K562 (cell line): ENCODE measurements around the gene SLC16A5. TPM values are rescaled to one million over a fixed set of nuclear protein-coding genes. Genes with fewer than 3 reads are reported as not detected.
A peak's percentile ranks its signal among the peaks of the same experiment; 100 is the strongest.

Experiments
- CBFB ChIP-seq: sonication (generic); formaldehyde crosslinking; IDR thresholded peaks from 2 replicates; pipeline ENCODE4 v1.4.0; 2020; ENCODE audit warnings: mild to moderate bottlenecking, missing genetic modification reagents
- CXXC5 ChIP-seq: fragments of 250-450 bp; sonication (Bioruptor Pico); IDR thresholded peaks from 2 replicates; pipeline ENCODE4 v1.8.0; 2022; ENCODE audit warnings: inconsistent platforms, mild to moderate bottlenecking, moderate library complexity
- EGR1 ChIP-seq: fragments of 450-650 bp; conservative IDR thresholded peaks from 2 replicates; pipeline ENCODE4 v1.6.1; 2017; ENCODE audit warnings: mild to moderate bottlenecking
- EHMT2 ChIP-seq: fragments of 450-650 bp; IDR thresholded peaks from 2 replicates; pipeline ENCODE4 v1.6.1; 2018; ENCODE audit warnings: antibody characterized with exemption
- EP300 ChIP-seq: IDR thresholded peaks from 2 replicates; pipeline ENCODE4 v1.6.1; 2012; ENCODE audit warnings: low read length, improper control_type of control experiment
- GABPA ChIP-seq: fragments of 200-800 bp; sonication (Bioruptor generic); conservative IDR thresholded peaks from 2 replicates; pipeline ENCODE4 v1.6.1; 2016; ENCODE audit warnings: low read depth, missing genetic modification characterization, missing compliant biosample characterization
- NUFIP1 ChIP-seq: fragments of 450-650 bp; IDR thresholded peaks from 2 replicates; pipeline ENCODE4 v1.6.1; 2018; ENCODE audit not compliant: partially characterized antibody
- POLR2AphosphoS5 ChIP-seq: IDR thresholded peaks from 2 replicates; pipeline ENCODE4 v1.6.1; 2011; ENCODE audit warnings: mild to moderate bottlenecking, low read depth, low read length, moderate library complexity; ENCODE audit not compliant: control insufficient read depth, insufficient read depth
- RFX1 ChIP-seq: fragments of 450-650 bp; IDR thresholded peaks from 2 replicates; pipeline ENCODE4 v1.6.1; 2016; ENCODE audit warnings: mild to moderate bottlenecking, moderate library complexity
- STAT5B ChIP-seq: fragments of 250-450 bp; sonication (Bioruptor Pico); IDR thresholded peaks from 2 replicates; pipeline ENCODE4 v1.8.0; 2021; ENCODE audit warnings: mild to moderate bottlenecking, inconsistent platforms
- ZBTB17 ChIP-seq: fragments of 450-650 bp; formaldehyde crosslinking; IDR thresholded peaks from 2 replicates; pipeline ENCODE4 v1.4.0; 2020; ENCODE audit warnings: mild to moderate bottlenecking
- ZNF23 ChIP-seq: fragments of 250-450 bp; sonication (Bioruptor Pico); IDR thresholded peaks from 2 replicates; pipeline ENCODE4 v1.4.0; 2020; ENCODE audit warnings: mild to moderate bottlenecking
- ZNF766 ChIP-seq: fragments of 200-800 bp; sonication (Bioruptor generic); conservative IDR thresholded peaks from 2 replicates; pipeline ENCODE4 v1.6.1; 2016; ENCODE audit warnings: missing genetic modification characterization, missing compliant biosample characterization
- polyA plus RNA-seq, 8 experiments: library from polyadenylated mRNA; depleted of rRNA in 4 of 8; stranded (reverse) in 5 of 8; unstranded in 3 of 8; fragments of >200 nt; fragmentation: Nextera tagmentation in 2 of 8; fragmentation: Illumina TruSeq in 1 of 8; extraction: Ambion mirVana in 2 of 8; extraction: Trizol in 1 of 8; gene quantifications; 2 replicates each; pipeline versions ENCODE4 v1.2.1 to v1.2.3, GENCODE V29; 2011 to 2014; ENCODE audit warnings: inconsistent platforms in 1 of 8, missing spikeins in 1 of 8
- total RNA-seq, 7 experiments: library from RNA; depleted of rRNA in 6 of 7; stranded (reverse); fragments of >200 nt in 6 of 7; fragmentation: Illumina TruSeq in 2 of 7; extraction: Trizol in 2 of 7; gene quantifications; 2 replicates each; pipeline versions ENCODE4 v1.2.1 to v1.2.3, GENCODE V29; 2011 to 2021; ENCODE audit warnings: low replicate concordance in 1 of 7
- TF ChIP-seq, protein P1 (sequence below), 2 experiments: fragments of 450-650 bp in 1 of 2; sonication (generic) in 1 of 2; formaldehyde crosslinking in 1 of 2; IDR thresholded peaks in 1 of 2; conservative IDR thresholded peaks in 1 of 2; 2 replicates each; pipeline versions ENCODE4 v1.6.1 to v1.8.1; 2016 to 2023; ENCODE audit warnings: mild to moderate bottlenecking in 2 of 2, moderate library complexity in 2 of 2, inconsistent platforms in 1 of 2, missing genetic modification reagents in 1 of 2
- TF ChIP-seq, protein P2 (sequence below): fragments of 250-450 bp; sonication (Bioruptor Pico); IDR thresholded peaks from 2 replicates; pipeline ENCODE4 v1.4.0; 2020; ENCODE audit warnings: mild to moderate bottlenecking, moderate library complexity
- TF ChIP-seq, protein P3 (sequence below): fragments of 450-650 bp; conservative IDR thresholded peaks from 2 replicates; pipeline ENCODE4 v1.6.1; 2016; ENCODE audit warnings: missing genetic modification characterization, low read depth, mild to moderate bottlenecking, control low read depth, missing compliant biosample characterization
- TF ChIP-seq, protein P4 (sequence below), 3 experiments: fragments of 200-800 bp in 1 of 3; sonication (Bioruptor generic) in 1 of 3; sonication (generic) in 1 of 3; formaldehyde crosslinking in 1 of 3; IDR thresholded peaks; 2 replicates each; pipeline versions ENCODE4 v1.6.1 to v1.8.0; 2016 to 2022; ENCODE audit warnings: mild to moderate bottlenecking in 2 of 3, missing compliant biosample characterization in 2 of 3, missing genetic modification characterization in 2 of 3, missing genetic modification reagents in 1 of 3
- TF ChIP-seq, protein P5 (sequence below): fragments of 250-450 bp; sonication (Bioruptor Pico); IDR thresholded peaks from 2 replicates; pipeline ENCODE4 v1.4.0; 2020; ENCODE audit warnings: borderline replicate concordance

SLC16A5 gene
- total and polyA plus RNA-seq, 9 of the 15 experiments (the other 6 are each of a cell fraction or from before 2014, with no cell fraction given), result 0.06 to 2.6 (median 0.91) TPM

DNA sequence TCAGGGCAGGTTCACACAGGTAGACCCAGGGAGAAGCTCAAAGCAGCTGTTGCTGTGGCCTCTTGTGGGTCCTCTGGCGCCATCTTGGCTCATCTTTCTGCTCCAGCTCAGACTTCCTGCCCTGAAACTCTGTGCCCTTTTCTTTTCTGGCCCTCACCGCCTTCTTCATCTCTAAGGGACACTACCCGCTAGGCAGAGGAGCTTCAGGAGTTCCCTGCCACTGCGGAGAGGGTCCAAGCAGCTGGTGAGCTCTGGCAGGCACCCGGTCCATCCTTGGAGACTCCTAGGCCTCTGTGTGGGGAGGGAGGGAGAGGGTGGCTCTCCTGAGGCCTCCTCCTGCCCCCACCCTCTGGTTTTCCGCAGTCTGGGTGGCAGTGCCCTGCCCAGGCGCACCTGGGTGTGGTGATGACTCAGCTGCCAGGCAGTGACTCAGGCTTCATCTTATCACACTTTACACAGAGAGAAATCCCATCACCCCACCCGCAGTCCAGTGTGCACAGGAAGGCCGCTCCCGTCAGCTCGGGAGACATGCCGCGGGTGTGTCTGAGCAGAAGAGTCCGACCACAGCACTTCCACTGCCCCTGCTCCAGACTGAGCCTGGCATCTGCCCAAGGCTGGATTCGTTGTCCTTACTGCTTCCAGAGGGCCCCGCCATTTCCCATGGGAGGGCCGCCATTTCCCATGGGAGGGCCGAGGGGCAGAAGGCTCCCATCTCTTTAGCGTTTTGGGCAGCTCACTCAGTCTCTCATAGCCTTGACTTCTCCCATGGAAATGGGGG, 36.5 kb downstream of the SLC16A5 start (continued):
- TF ChIP-seq GABPA (tag), result peak; percentile 72
- TF ChIP-seq, protein P1, sequence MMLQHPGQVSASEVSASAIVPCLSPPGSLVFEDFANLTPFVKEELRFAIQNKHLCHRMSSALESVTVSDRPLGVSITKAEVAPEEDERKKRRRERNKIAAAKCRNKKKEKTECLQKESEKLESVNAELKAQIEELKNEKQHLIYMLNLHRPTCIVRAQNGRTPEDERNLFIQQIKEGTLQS (IDR thresholded peaks at IDR 0.05), result peak; percentile 97
- TF ChIP-seq, protein P1 (CRISPR knock-in tag; conservative IDR thresholded peaks at IDR 0.05), result peak; percentile 48; the same call in 1 of the 2 replicates
- TF ChIP-seq, protein P2, sequence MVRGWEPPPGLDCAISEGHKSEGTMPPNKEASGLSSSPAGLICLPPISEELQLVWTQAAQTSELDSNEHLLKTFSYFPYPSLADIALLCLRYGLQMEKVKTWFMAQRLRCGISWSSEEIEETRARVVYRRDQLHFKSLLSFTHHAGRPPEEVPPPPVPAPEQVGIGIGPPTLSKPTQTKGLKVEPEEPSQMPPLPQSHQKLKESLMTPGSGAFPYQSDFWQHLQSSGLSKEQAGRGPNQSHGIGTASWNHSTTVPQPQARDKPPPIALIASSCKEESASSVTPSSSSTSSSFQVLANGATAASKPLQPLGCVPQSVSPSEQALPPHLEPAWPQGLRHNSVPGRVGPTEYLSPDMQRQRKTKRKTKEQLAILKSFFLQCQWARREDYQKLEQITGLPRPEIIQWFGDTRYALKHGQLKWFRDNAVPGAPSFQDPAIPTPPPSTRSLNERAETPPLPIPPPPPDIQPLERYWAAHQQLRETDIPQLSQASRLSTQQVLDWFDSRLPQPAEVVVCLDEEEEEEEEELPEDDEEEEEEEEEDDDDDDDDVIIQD (CRISPR knock-in tag), result no peak
- TF ChIP-seq CBFB (CRISPR knock-in tag), result peak; percentile 90
- TF ChIP-seq, protein P3, sequence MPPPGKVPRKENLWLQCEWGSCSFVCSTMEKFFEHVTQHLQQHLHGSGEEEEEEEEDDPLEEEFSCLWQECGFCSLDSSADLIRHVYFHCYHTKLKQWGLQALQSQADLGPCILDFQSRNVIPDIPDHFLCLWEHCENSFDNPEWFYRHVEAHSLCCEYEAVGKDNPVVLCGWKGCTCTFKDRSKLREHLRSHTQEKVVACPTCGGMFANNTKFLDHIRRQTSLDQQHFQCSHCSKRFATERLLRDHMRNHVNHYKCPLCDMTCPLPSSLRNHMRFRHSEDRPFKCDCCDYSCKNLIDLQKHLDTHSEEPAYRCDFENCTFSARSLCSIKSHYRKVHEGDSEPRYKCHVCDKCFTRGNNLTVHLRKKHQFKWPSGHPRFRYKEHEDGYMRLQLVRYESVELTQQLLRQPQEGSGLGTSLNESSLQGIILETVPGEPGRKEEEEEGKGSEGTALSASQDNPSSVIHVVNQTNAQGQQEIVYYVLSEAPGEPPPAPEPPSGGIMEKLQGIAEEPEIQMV (tag), result peak; percentile 55; the same call in 1 of the 2 replicates
- TF ChIP-seq, protein P4, sequence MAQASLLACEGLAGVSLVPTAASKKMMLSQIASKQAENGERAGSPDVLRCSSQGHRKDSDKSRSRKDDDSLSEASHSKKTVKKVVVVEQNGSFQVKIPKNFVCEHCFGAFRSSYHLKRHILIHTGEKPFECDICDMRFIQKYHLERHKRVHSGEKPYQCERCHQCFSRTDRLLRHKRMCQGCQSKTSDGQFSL (CRISPR knock-in tag; IDR thresholded peaks at IDR 0.05), result 0 out of 2 replicates have a peak, but pooled peaks have one; percentile 26
- TF ChIP-seq, protein P4 (tag; IDR thresholded peaks at IDR 0.05), result 0 out of 4 replicates have a peak, but pooled peaks of 1 of the 2 experiments have one; percentile 32
- peak; percentile 51 for TF ChIP-seq POLR2AphosphoS5
- peak; percentile 88 for TF ChIP-seq EP300
- peak; percentile 22; the same call in 1 of the 2 replicates for TF ChIP-seq EHMT2
- TF ChIP-seq NUFIP1, result peak; percentile 57
- no peak for TF ChIP-seq EGR1
- TF ChIP-seq CXXC5, result peak; percentile 77
- TF ChIP-seq ZNF23 (CRISPR knock-in tag), result no peak
- TF ChIP-seq, protein P5, sequence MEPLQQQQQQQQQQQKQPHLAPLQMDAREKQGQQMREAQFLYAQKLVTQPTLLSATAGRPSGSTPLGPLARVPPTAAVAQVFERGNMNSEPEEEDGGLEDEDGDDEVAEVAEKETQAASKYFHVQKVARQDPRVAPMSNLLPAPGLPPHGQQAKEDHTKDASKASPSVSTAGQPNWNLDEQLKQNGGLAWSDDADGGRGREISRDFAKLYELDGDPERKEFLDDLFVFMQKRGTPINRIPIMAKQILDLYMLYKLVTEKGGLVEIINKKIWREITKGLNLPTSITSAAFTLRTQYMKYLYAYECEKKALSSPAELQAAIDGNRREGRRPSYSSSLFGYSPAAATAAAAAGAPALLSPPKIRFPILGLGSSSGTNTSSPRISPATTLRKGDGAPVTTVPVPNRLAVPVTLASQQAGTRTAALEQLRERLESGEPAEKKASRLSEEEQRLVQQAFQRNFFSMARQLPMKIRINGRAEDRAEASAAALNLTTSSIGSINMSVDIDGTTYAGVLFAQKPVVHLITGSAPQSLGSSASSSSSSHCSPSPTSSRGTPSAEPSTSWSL, result 0 out of 2 replicates have a peak, but pooled peaks have one; percentile 80
- TF ChIP-seq STAT5B (CRISPR knock-in tag), result no peak
- peak; percentile 77; the same call in 1 of the 2 replicates for TF ChIP-seq ZBTB17 (CRISPR knock-in tag)
- TF ChIP-seq ZNF766, result peak; percentile 55; the same call in 1 of the 2 replicates
- no peak for TF ChIP-seq RFX1
